ENCODE results near the gene HS3ST3A1. TPM values are rescaled to one million over a fixed set of nuclear protein-coding genes. Genes with fewer than 3 reads are reported as not detected.

Gene HS3ST3A1
- total and polyA plus RNA-seq, 10 donors, result 1.9 to 25.9 (median 16.4) TPM

GRCh38 chr17:13569398-13570123 is 32.2 kb downstream of the HS3ST3A1 start:
- intact Hi-C loops (cut with DNase I; ENCODE audit: low total_unique reads), result no loop called here

GRCh38 chr17:13568582-13569397 is 32.9 kb downstream of the HS3ST3A1 start:
- H3K27ac ChIP-seq, result peak overlapping the region in 4 of 8 donors; percentile 8 to 30 (median 26)
- 56 to 78% (median 71%) methylated on average over 7 of the region's 7 CpGs for WGBS, 5 donors
- no peak overlapping the region for H3K4me3 ChIP-seq
- DNase-seq, result no peak
- no peaks in the 10 kb centered on the region for H3K36me3 ChIP-seq
- TF ChIP-seq POLR2A (IDR thresholded peaks at IDR 0.05) (no peak), POLR2AphosphoS5 (IDR thresholded peaks at IDR 0.05) (no peak)
- intact Hi-C loops (cut with DNase I; ENCODE audit: low total_unique reads), result no loop called here
- peaks cover 0 to 52% (median 14%) of the 10 kb centered on the region in 6 donors for H3K4me1 ChIP-seq
- H3K9me3 ChIP-seq, result peaks cover 0 to 13% (median 3%) of the 10 kb centered on the region in 8 donors
- peaks cover 0 to 6% (median 0%) of the 10 kb centered on the region in 7 donors for H3K27me3 ChIP-seq (replicated peaks in 1 of 7)

More at GRCh38 chr17:13569398-13570123, 32.2 kb downstream of the HS3ST3A1 start:
- TF ChIP-seq, protein P1, sequence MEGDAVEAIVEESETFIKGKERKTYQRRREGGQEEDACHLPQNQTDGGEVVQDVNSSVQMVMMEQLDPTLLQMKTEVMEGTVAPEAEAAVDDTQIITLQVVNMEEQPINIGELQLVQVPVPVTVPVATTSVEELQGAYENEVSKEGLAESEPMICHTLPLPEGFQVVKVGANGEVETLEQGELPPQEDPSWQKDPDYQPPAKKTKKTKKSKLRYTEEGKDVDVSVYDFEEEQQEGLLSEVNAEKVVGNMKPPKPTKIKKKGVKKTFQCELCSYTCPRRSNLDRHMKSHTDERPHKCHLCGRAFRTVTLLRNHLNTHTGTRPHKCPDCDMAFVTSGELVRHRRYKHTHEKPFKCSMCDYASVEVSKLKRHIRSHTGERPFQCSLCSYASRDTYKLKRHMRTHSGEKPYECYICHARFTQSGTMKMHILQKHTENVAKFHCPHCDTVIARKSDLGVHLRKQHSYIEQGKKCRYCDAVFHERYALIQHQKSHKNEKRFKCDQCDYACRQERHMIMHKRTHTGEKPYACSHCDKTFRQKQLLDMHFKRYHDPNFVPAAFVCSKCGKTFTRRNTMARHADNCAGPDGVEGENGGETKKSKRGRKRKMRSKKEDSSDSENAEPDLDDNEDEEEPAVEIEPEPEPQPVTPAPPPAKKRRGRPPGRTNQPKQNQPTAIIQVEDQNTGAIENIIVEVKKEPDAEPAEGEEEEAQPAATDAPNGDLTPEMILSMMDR (IDR thresholded peaks at IDR 0.05 in 8 of 11, conservative IDR thresholded peaks at IDR 0.05 in 3 of 11), result no peak
- TF ChIP-seq POLR2AphosphoS5 (IDR thresholded peaks at IDR 0.05) (no peak), POLR2A (IDR thresholded peaks at IDR 0.05) (no peak)
- Histone ChIP-seq H3K9me3 (peaks cover 0 to 13% (median 3%) of the 10 kb centered on the region in 8 donors), H3K4me3 (no peak overlapping the region), H3K4me1 (peaks cover 0 to 44% (median 8%) of the 10 kb centered on the region in 6 donors), H3K27me3 (replicated peaks in 1 of 7) (peaks cover 0 to 6% (median 0%) of the 10 kb centered on the region in 7 donors), H3K36me3 (no peaks in the 10 kb centered on the region), H3K27ac (peak overlapping the region in 4 of 8 donors; percentile 24 to 30 (median 28))
- DNase-seq, result no peak
- WGBS, 5 donors, result 72 to 87% (median 75%) methylated on average over 7 of the region's 7 CpGs

GRCh38 chr17:13563866-13564265 is 37.9 kb downstream of the HS3ST3A1 start:
- peak overlapping the region in 4 of 8 donors; percentile 28 to 57 (median 49) for H3K27ac ChIP-seq
- no peaks in the 10 kb centered on the region for H3K36me3 ChIP-seq
- H3K27me3 ChIP-seq (replicated peaks in 1 of 7), result no peaks in the 10 kb centered on the region
- H3K4me1 ChIP-seq, result peaks cover 0 to 31% (median 11%) of the 10 kb centered on the region in 6 donors
- H3K9me3 ChIP-seq, result peaks cover 0 to 13% (median 3%) of the 10 kb centered on the region in 8 donors
- no peak overlapping the region for H3K4me3 ChIP-seq
- TF ChIP-seq POLR2AphosphoS5 (IDR thresholded peaks at IDR 0.05) (no peak), POLR2A (IDR thresholded peaks at IDR 0.05) (no peak)
- TF ChIP-seq, protein P1 (IDR thresholded peaks at IDR 0.05 in 8 of 11, conservative IDR thresholded peaks at IDR 0.05 in 3 of 11), result no peak
- DNase-seq, result no peak
- intact Hi-C loops (cut with DNase I; ENCODE audit: low total_unique reads), result no loop called here
- 35 to 59% (median 37%) methylated on average over 3 of the region's 3 CpGs for WGBS, 5 donors

DNA sequence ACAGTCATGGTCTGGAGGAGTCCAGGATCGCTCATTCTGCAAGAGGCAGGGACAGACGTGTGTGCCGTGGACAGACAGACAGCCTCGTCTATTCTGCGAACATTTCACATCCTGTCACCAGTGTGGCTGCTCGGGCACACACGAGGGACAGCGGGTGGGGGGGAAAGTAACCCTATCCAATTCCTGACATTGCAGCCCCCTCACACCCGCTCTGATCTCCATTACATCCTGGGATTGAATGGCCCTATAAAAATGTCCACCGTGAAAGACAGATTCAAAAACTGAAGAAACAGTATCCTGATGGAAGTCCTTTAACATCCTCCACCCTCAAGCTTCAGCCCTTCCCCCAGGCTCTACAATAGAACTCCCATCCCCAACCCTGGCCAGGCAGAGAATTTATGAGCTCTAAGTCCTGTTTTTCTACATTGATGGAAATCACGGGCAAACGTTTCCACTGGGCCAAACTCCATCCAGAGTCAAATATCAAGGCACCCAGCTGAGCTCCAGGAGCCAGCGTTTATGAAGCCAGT is 39.4 kb downstream of the HS3ST3A1 start:
- intact Hi-C loops (cut with DNase I; ENCODE audit: low total_unique reads), result no loop called here
- peak overlapping the region in 4 of 8 donors; percentile 47 to 57 (median 50) for H3K27ac ChIP-seq
- no peak for DNase-seq

More for the DNA sequence above, 39.4 kb downstream of the HS3ST3A1 start:
- 76 to 88% (median 84%) methylated on average over 13 of the region's 13 CpGs for WGBS, 5 donors
- H3K4me3 ChIP-seq, result no peak overlapping the region
- TF ChIP-seq POLR2AphosphoS5 (IDR thresholded peaks at IDR 0.05) (no peak), POLR2A (IDR thresholded peaks at IDR 0.05) (no peak)
- TF ChIP-seq, protein P1 (IDR thresholded peaks at IDR 0.05 in 8 of 11, conservative IDR thresholded peaks at IDR 0.05 in 3 of 11), result no peak
- no peaks in the 10 kb centered on the region for H3K36me3 ChIP-seq
- H3K27me3 ChIP-seq (replicated peaks in 1 of 7), result no peaks in the 10 kb centered on the region
- H3K9me3 ChIP-seq, result peaks cover 0 to 9% (median 3%) of the 10 kb centered on the region in 8 donors
- H3K4me1 ChIP-seq, result peaks cover 0 to 27% (median 11%) of the 10 kb centered on the region in 6 donors
